Panc1 (cell line): ENCODE data around the gene DNTT. TPM values are rescaled to one million over a fixed set of nuclear protein-coding genes. Genes with fewer than 3 reads are reported as not detected.

Source experiments
- ATAC-seq: fragments of 200-7000 bp; cut with Tn5 transposase; 2 replicates; pipeline ENCODE4 v1.9.1; 2020; ENCODE audit warnings: mild to moderate bottlenecking, moderate library complexity
- BruUV-seq: library from RNA; stranded (reverse); fragments of 400-500 nt; replicated peaks from 2 replicates; lab custom pipeline; 2021; lab: Mats Ljungman, UMichigan
- CTCF ChIA-PET: fragments of 300-600 bp; sonication (Branson Sonifier 250); formaldehyde crosslinking; loops from one replicate; lab custom pipeline; 2022; ENCODE audit warnings: antibody characterized with exemption; lab: Charles Lee
- POLR2A ChIA-PET: fragments of 300-600 bp; sonication (Branson Sonifier 250); formaldehyde crosslinking; loops from one replicate; lab custom pipeline; 2022; ENCODE audit warnings: antibody characterized with exemption; lab: Charles Lee
- DNase-seq: peaks from one replicate; pipeline ENCODE4 v3.0.0-alpha.2; 2010; ENCODE audit warnings: low read depth, low spot score
- H3K27ac ChIP-seq: 2 replicates; pipeline ENCODE4 v1.5.1; 2011; ENCODE audit warnings: mild to moderate bottlenecking, low read length, inconsistent platforms
- H3K27me3 ChIP-seq: fragments of 200-500 bp; sonication (Bioruptor generic); 2 replicates; pipeline ENCODE4 v1.6.0; 2014; ENCODE audit warnings: low read length, inconsistent platforms; ENCODE audit not compliant: control insufficient read depth, insufficient read depth
- H3K36me3 ChIP-seq: fragments of 200-500 bp; sonication (Bioruptor generic); 2 replicates; pipeline ENCODE4 v1.5.1; 2014; ENCODE audit warnings: inconsistent platforms, mild to moderate bottlenecking, low read length, moderate library complexity; ENCODE audit not compliant: control insufficient read depth, insufficient read depth
- H3K4me1 ChIP-seq: 2 replicates; pipeline ENCODE4 v1.5.1; 2011; ENCODE audit warnings: inconsistent platforms, mild to moderate bottlenecking, low read length, moderate library complexity; ENCODE audit not compliant: control insufficient read depth, insufficient read depth
- H3K4me3 ChIP-seq, 2 experiments: 2 replicates each; pipeline ENCODE4 v1.5.1; 2011 to 2012; ENCODE audit warnings: low read depth in 2 of 2, low read length in 2 of 2, mild to moderate bottlenecking in 2 of 2, inconsistent platforms in 1 of 2, moderate library complexity in 1 of 2
- H3K9me3 ChIP-seq: fragments of 200-500 bp; sonication (Bioruptor generic); 2 replicates; pipeline ENCODE4 v1.5.1; 2014; ENCODE audit warnings: low read depth, mild to moderate bottlenecking, inconsistent platforms, low read length, moderate library complexity; ENCODE audit not compliant: control insufficient read depth, insufficient read depth
- CTCF ChIP-seq: fragments of 450-650 bp; IDR thresholded peaks from 2 replicates; pipeline ENCODE4 v1.5.1; 2017; ENCODE audit warnings: mild to moderate bottlenecking
- POLR2AphosphoS5 ChIP-seq: IDR thresholded peaks from 2 replicates; pipeline ENCODE4 v1.6.1; 2012; ENCODE audit warnings: mild to moderate bottlenecking, low read depth, low read length, moderate library complexity
- REST ChIP-seq, 2 experiments: IDR thresholded peaks; 2 replicates each; pipeline ENCODE4 v1.6.1; 2011 to 2012; ENCODE audit warnings: low read depth in 2 of 2, control low read depth in 1 of 2, low read length in 1 of 2, mild to moderate bottlenecking in 1 of 2, moderate library complexity in 1 of 2; ENCODE audit not compliant: insufficient read depth in 1 of 2
- SIN3A ChIP-seq: IDR thresholded peaks from 2 replicates; pipeline ENCODE4 v1.6.1; 2012; ENCODE audit warnings: low read depth, mild to moderate bottlenecking, low read length, moderate library complexity, borderline replicate concordance; ENCODE audit not compliant: insufficient read depth
- TCF7L2 ChIP-seq: IDR thresholded peaks from 2 replicates; pipeline ENCODE4 v1.6.1; 2011; ENCODE audit warnings: mild to moderate bottlenecking, low read depth, low read length, inconsistent platforms
- in situ Hi-C: cut with HindIII; loops from 2 replicates; pipeline ENCODE4 v1.10.0; 2016; ENCODE audit warnings: low sequenced_read_pairs, low pct_unique_long_range_greater_than_20kb
- intact Hi-C: fragments of 100-400 bp; cut with micrococcal nuclease; formaldehyde crosslinking; loops from one replicate; pipeline ENCODE4 v1.10.0; 2022; ENCODE audit not compliant: unreplicated experiment
- total RNA-seq: library from RNA; stranded (reverse); gene quantifications from one replicate; pipeline ENCODE4 v1.2.1, GENCODE V29; 2021; ENCODE audit not compliant: unreplicated experiment

DNTT gene
- total RNA-seq, 1 experiment from 2014 or later: not detected

- CTCF ChIA-PET: no interaction called here
- H3K27ac ChIP-seq: no peak overlapping the region
- BruUV-seq: no TSS peak
- no peak for ATAC-seq
- H3K4me3 ChIP-seq: no peak overlapping the region
- in situ Hi-C loops: no loop called here
- POLR2A ChIA-PET: interaction anchor here (0.7 kb wide), 1 partner anchor 54 kb away, joined by 3 read pairs; no protein-coding TSS in a partner anchor
- no peaks in the 10 kb centered on the region for H3K4me1 ChIP-seq
- H3K36me3 ChIP-seq: no peaks in the 10 kb centered on the region
- intact Hi-C loops: no loop called here
- H3K27me3 ChIP-seq: peaks cover 6% of the 10 kb centered on the region; the same call in 1 of the 2 replicates
- TF ChIP-seq SIN3A (no peak), REST (IDR thresholded peaks at IDR 0.05; ENCODE audit: insufficient read depth in 1 of 2, low read depth in 2 of 2, low read length in 1 of 2) (no peak), POLR2AphosphoS5 (no peak), CTCF (no peak), TCF7L2 (no peak)
- no peaks in the 10 kb centered on the region for H3K9me3 ChIP-seq
- no peak for DNase-seq
Measured at GRCh38 chr10:96260014-96260413, 44.2 kb upstream of the DNTT start.

GRCh38 chr10:96261132-96261531 is 43.1 kb upstream of the DNTT start:
- ChIA-PET CTCF (no interaction called here), POLR2A (interaction anchor here (0.9 kb wide), 1 partner anchor 720 kb away, joined by 4 read pairs; no protein-coding TSS in a partner anchor)
- no peak overlapping the region for H3K4me3 ChIP-seq
- no peak for DNase-seq
- H3K27ac ChIP-seq: no peak overlapping the region
- H3K9me3 ChIP-seq: no peaks in the 10 kb centered on the region
- BruUV-seq: no TSS peak
- no peak for ATAC-seq
- no peaks in the 10 kb centered on the region for H3K4me1 ChIP-seq
- TF ChIP-seq SIN3A (no peak), POLR2AphosphoS5 (no peak), REST (IDR thresholded peaks at IDR 0.05; ENCODE audit: insufficient read depth in 1 of 2, low read depth in 2 of 2, low read length in 1 of 2) (no peak), TCF7L2 (no peak), CTCF (no peak)
- H3K36me3 ChIP-seq: no peaks in the 10 kb centered on the region
- peaks cover 6% of the 10 kb centered on the region; the same call in 1 of the 2 replicates for H3K27me3 ChIP-seq
- in situ Hi-C loops (no loop called here), intact Hi-C loops (no loop called here)
